HepG2 (cell line): ENCODE results near the gene HYAL1. TPM values are rescaled to one million over a fixed set of nuclear protein-coding genes. Genes with fewer than 3 reads are reported as not detected.

Experiments
- FLYWCH1 ChIP-seq: sonication (generic); formaldehyde crosslinking; IDR thresholded peaks from 2 replicates; pipeline ENCODE4 v1.8.1; 2023; ENCODE audit warnings: mild to moderate bottlenecking, missing genetic modification reagents
- MEIS2 ChIP-seq: sonication (generic); formaldehyde crosslinking; IDR thresholded peaks from 2 replicates; pipeline ENCODE4 v1.9.0; 2021; ENCODE audit warnings: mild to moderate bottlenecking, missing genetic modification reagents
- POLR2AphosphoS2 ChIP-seq: IDR thresholded peaks from 2 replicates; pipeline ENCODE4 v1.6.1; 2011; ENCODE audit warnings: low read depth, low read length, improper control_type of control experiment
- ZBTB2 ChIP-seq: sonication (generic); formaldehyde crosslinking; IDR thresholded peaks from 2 replicates; pipeline ENCODE4 v1.8.0; 2022; ENCODE audit warnings: low read depth, missing genetic modification reagents
- ZNF24 ChIP-seq: fragments of 450-650 bp; IDR thresholded peaks from 2 replicates; pipeline ENCODE4 v1.6.1; 2017; ENCODE audit warnings: antibody characterized with exemption, mild to moderate bottlenecking
- ZNF761 ChIP-seq: sonication (generic); formaldehyde crosslinking; conservative IDR thresholded peaks from 2 replicates; pipeline ENCODE4 v1.4.0; 2020; ENCODE audit warnings: mild to moderate bottlenecking, missing genetic modification reagents
- polyA plus RNA-seq, 8 experiments: library from polyadenylated mRNA; depleted of rRNA in 3 of 8; stranded (reverse) in 7 of 8; unstranded in 1 of 8; fragments of >200 nt; fragmentation: Illumina TruSeq in 4 of 8; extraction: Trizol in 4 of 8; gene quantifications; 2 replicates each; pipeline versions ENCODE4 v1.2.1 to v1.2.3, GENCODE V29; 2011 to 2016; ENCODE audit warnings: low read depth in 4 of 8, missing spikeins in 1 of 8, mixed read lengths in 1 of 8; ENCODE audit not compliant: insufficient read depth in 1 of 8
- total RNA-seq, 5 experiments: library from RNA; depleted of rRNA; stranded (reverse); fragments of >200 nt; fragmentation: Illumina TruSeq; extraction: Trizol; gene quantifications; 2 replicates each; pipeline ENCODE4 v1.2.3, GENCODE V29; 2016; ENCODE audit warnings: low read depth in 1 of 5
- TF ChIP-seq, protein P1 (sequence below): sonication (generic); formaldehyde crosslinking; IDR thresholded peaks from 2 replicates; pipeline ENCODE4 v1.4.0; 2020; ENCODE audit warnings: missing genetic modification reagents, mild to moderate bottlenecking, borderline replicate concordance
- TF ChIP-seq, protein P2 (sequence below): sonication (generic); formaldehyde crosslinking; IDR thresholded peaks from 2 replicates; pipeline ENCODE4 v1.4.0; 2020; ENCODE audit warnings: mild to moderate bottlenecking, missing genetic modification reagents
- TF ChIP-seq, protein P3 (sequence below): sonication (generic); formaldehyde crosslinking; IDR thresholded peaks from 2 replicates; pipeline ENCODE4 v1.5.0; 2020; ENCODE audit warnings: missing genetic modification reagents

HYAL1 gene
- total and polyA plus RNA-seq, 2 of the 13 experiments (the other 11 are each of a cell fraction or from before 2014, with no cell fraction given), result 76.5 to 193 TPM

GRCh38 chr3:50327943-50328691, 24.7 kb upstream of the HYAL1 start, which contains the start of gene TUSC2 (continued):
- TF ChIP-seq, protein P1, sequence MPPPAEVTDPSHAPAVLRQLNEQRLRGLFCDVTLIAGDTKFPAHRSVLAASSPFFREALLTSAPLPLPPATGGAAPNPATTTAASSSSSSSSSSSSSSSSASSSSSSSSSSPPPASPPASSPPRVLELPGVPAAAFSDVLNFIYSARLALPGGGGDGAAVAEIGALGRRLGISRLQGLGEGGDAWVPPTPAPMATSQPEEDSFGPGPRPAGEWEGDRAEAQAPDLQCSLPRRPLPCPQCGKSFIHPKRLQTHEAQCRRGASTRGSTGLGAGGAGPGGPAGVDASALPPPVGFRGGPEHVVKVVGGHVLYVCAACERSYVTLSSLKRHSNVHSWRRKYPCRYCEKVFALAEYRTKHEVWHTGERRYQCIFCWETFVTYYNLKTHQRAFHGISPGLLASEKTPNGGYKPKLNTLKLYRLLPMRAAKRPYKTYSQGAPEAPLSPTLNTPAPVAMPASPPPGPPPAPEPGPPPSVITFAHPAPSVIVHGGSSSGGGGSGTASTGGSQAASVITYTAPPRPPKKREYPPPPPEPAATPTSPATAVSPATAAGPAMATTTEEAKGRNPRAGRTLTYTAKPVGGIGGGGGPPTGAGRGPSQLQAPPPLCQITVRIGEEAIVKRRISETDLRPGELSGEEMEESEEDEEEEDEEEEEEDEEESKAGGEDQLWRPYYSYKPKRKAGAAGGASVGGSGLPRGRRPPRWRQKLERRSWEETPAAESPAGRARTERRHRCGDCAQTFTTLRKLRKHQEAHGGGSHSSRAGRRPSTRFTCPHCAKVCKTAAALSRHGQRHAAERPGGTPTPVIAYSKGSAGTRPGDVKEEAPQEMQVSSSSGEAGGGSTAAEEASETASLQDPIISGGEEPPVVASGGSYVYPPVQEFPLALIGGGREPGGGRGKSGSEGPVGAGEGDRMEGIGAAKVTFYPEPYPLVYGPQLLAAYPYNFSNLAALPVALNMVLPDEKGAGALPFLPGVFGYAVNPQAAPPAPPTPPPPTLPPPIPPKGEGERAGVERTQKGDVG (CRISPR knock-in tag), result no peak
- no peak for TF ChIP-seq ZNF24
- TF ChIP-seq POLR2AphosphoS2, result no peak
- TF ChIP-seq ZNF761 (CRISPR knock-in tag), result no peak
- TF ChIP-seq MEIS2 (CRISPR knock-in tag), result peak; percentile 54; the same call in 1 of the 2 replicates
- TF ChIP-seq FLYWCH1 (CRISPR knock-in tag), result no peak
- 0 out of 2 replicates have a peak, but pooled peaks have one; percentile 12 for TF ChIP-seq ZBTB2 (CRISPR knock-in tag)
- TF ChIP-seq, protein P2, sequence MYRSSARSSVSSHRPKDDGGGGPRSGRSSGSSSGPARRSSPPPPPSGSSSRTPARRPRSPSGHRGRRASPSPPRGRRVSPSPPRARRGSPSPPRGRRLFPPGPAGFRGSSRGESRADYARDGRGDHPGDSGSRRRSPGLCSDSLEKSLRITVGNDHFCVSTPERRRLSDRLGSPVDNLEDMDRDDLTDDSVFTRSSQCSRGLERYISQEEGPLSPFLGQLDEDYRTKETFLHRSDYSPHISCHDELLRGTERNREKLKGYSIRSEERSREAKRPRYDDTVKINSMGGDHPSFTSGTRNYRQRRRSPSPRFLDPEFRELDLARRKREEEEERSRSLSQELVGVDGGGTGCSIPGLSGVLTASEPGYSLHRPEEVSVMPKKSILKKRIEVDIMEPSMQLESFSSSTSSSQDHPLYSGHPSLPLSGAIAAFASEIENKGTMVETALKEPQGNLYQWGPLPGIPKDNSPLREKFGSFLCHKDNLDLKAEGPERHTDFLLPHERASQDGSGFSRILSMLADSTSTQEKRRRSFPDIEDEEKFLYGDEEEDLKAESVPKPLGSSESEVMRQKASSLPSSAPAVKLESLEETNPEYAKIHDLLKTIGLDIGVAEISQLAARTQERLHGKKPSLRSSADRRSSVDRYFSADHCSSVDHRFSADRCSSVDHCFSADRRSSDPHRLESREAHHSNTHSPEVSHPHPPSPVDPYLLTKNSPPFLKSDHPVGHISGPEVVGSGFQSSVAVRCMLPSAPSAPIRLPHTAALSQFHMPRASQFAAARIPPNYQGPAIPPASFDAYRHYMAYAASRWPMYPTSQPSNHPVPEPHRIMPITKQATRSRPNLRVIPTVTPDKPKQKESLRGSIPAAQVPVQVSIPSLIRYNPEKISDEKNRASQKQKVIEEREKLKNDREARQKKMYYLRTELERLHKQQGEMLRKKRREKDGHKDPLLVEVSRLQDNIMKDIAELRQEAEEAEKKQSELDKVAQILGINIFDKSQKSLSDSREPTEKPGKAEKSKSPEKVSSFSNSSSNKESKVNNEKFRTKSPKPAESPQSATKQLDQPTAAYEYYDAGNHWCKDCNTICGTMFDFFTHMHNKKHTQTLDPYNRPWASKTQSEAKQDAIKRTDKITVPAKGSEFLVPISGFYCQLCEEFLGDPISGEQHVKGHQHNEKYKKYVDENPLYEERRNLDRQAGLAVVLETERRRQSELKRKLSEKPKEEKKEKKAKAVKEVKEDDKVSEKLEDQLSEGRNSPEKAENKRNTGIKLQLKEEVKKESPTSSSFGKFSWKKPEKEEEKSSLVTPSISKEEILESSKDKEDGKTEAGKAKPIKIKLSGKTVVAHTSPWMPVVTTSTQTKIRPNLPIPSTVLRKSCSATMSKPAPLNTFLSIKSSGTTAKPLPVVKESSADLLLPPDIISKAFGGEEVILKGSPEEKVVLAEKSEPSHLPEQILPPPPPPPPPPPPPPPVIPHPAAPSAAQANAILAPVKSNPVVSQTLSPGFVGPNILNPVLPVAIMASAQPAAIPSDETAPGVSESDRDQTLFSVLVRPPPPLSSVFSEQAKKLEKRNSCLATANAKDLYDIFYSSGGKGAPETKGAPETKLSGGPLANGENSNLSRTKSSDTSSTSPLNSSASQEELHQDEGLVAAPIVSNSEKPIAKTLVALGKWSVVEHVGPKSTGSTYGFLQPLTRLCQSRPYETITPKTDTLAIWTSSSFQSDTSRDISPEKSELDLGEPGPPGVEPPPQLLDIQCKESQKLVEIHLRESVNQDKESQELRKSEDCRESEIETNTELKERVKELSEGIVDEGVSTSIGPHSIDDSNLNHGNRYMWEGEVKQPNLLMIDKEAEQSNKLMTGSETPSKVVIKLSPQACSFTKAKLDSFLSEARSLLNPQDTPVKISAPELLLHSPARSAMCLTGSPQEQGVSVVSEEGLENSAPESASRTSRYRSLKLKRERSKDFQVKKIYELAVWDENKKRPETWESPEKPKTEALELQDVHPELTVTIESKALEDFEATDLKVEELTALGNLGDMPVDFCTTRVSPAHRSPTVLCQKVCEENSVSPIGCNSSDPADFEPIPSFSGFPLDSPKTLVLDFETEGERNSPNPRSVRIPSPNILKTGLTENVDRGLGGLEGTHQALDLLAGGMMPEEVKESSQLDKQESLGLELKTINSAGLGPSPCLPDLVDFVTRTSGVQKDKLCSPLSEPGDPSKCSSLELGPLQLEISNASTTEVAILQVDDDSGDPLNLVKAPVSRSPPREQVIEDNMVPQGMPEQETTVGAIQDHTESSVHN (CRISPR knock-in tag), result no peak
- TF ChIP-seq, protein P3, sequence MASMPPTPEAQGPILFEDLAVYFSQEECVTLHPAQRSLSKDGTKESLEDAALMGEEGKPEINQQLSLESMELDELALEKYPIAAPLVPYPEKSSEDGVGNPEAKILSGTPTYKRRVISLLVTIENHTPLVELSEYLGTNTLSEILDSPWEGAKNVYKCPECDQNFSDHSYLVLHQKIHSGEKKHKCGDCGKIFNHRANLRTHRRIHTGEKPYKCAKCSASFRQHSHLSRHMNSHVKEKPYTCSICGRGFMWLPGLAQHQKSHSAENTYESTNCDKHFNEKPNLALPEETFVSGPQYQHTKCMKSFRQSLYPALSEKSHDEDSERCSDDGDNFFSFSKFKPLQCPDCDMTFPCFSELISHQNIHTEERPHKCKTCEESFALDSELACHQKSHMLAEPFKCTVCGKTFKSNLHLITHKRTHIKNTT (CRISPR knock-in tag), result no peak
